Neural progenitor cell (in vitro differentiated cells): Measurements from ENCODE around the gene CCDC68.

Experiments
- EZH2 ChIP-seq: fragments of 200-600 bp; sonication (generic); IDR thresholded peaks from 2 replicates; pipeline ENCODE4 v1.6.1; 2017; ENCODE audit warnings: antibody characterized with exemption, mild to moderate bottlenecking, moderate library complexity
- EZH2phosphoT487 ChIP-seq: fragments of 200-600 bp; sonication (generic); IDR thresholded peaks from 2 replicates; pipeline ENCODE4 v1.6.1; 2017; ENCODE audit warnings: antibody characterized with exemption
- TF ChIP-seq, protein P1 (sequence below): fragments of 200-600 bp; sonication (generic); IDR thresholded peaks from 2 replicates; pipeline ENCODE4 v1.5.1; 2017; ENCODE audit warnings: antibody characterized with exemption, mild to moderate bottlenecking

DNA sequence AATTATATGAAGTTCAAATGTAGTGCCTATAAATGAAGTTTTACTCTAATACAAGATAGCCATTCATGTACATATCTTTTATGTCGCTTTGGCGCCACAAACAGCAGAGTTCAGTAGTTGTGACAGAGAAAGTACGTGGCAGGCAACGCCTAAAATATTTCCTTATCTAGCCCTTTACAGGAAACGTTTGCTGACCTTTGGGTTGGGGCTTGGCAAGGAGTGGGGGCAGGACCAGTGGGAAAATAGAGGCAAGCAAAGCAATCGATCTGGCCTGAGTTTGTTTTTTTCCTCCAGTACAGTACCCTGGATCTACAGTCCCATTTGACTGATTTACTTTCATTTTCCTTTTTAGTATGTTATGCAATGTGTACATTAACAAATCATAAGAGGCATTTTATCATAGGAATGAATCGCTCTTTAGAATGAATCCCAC, 13.1 kb downstream of the CCDC68 start:
- TF ChIP-seq, protein P1, sequence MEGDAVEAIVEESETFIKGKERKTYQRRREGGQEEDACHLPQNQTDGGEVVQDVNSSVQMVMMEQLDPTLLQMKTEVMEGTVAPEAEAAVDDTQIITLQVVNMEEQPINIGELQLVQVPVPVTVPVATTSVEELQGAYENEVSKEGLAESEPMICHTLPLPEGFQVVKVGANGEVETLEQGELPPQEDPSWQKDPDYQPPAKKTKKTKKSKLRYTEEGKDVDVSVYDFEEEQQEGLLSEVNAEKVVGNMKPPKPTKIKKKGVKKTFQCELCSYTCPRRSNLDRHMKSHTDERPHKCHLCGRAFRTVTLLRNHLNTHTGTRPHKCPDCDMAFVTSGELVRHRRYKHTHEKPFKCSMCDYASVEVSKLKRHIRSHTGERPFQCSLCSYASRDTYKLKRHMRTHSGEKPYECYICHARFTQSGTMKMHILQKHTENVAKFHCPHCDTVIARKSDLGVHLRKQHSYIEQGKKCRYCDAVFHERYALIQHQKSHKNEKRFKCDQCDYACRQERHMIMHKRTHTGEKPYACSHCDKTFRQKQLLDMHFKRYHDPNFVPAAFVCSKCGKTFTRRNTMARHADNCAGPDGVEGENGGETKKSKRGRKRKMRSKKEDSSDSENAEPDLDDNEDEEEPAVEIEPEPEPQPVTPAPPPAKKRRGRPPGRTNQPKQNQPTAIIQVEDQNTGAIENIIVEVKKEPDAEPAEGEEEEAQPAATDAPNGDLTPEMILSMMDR: no peak
- TF ChIP-seq EZH2phosphoT487: no peak
- TF ChIP-seq EZH2: no peak
